Osteocyte (in vitro differentiated cells): ENCODE measurements around the gene HIBADH. TPM values are rescaled to one million over a fixed set of nuclear protein-coding genes. Genes with fewer than 3 reads are reported as not detected.

Experiments
- DNase-seq: peaks from one replicate; pipeline ENCODE4 v3.0.0; 2021; ENCODE audit warnings: mixed read lengths; ENCODE audit not compliant: unreplicated experiment; ENCODE audit errors: extremely low spot score
- H3K27ac Mint-ChIP-seq: one replicate; pipeline ENCODE4 v1.8.0; 2021; ENCODE audit warnings: mild to moderate bottlenecking, mixed read lengths; ENCODE audit not compliant: unreplicated experiment
- H3K27me3 Mint-ChIP-seq: one replicate; pipeline ENCODE4 v1.8.0; 2021; ENCODE audit warnings: mixed read lengths; ENCODE audit not compliant: unreplicated experiment
- H3K36me3 Mint-ChIP-seq: one replicate; pipeline ENCODE4 v1.8.0; 2021; ENCODE audit warnings: mixed read lengths; ENCODE audit not compliant: unreplicated experiment
- H3K4me1 Mint-ChIP-seq: one replicate; pipeline ENCODE4 v1.8.0; 2021; ENCODE audit warnings: mixed read lengths; ENCODE audit not compliant: unreplicated experiment
- H3K4me3 Mint-ChIP-seq: one replicate; pipeline ENCODE4 v1.8.0; 2021; ENCODE audit warnings: mild to moderate bottlenecking, moderate library complexity, mixed read lengths; ENCODE audit not compliant: unreplicated experiment
- H3K9me3 Mint-ChIP-seq: one replicate; pipeline ENCODE4 v1.8.0; 2021; ENCODE audit warnings: mixed read lengths; ENCODE audit not compliant: unreplicated experiment
- CTCF ChIP-seq: fragments of 200-600 bp; sonication (generic); IDR thresholded peaks from 2 replicates; pipeline ENCODE4 v1.5.0; 2021; ENCODE audit warnings: antibody characterized with exemption, mild to moderate bottlenecking, moderate library complexity
- total RNA-seq: library from RNA; stranded (reverse); gene quantifications from 2 replicates; pipeline ENCODE4 v1.2.1, GENCODE V29; 2021

Gene HIBADH
- total RNA-seq, 1 donor from 2014 or later, result 31.9 TPM

DNA sequence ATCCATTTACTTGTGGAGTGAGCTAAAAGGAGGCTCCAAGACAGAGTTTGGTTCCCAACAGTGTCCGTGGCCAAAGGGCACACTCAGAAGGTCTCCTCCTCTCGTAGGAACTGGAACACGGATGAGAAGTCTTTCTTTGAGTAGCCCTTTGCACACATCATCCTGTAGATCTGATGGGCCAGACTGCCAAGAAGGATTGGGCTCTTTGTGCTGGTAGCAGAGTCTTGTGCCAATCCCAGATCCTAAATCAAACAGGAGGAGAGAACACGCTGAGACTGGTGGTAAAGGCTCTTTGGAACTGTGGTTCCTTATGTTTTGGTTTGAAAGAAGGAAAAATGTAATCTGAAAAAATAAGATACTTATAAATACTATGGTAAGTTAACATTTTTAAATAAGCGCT is 136.6 kb downstream of the HIBADH start:
- H3K27ac Mint-ChIP-seq, result no peak overlapping the region
- DNase-seq, result no peak
- H3K27me3 Mint-ChIP-seq, result no peaks in the 10 kb centered on the region
- no peak overlapping the region for H3K4me3 Mint-ChIP-seq
- TF ChIP-seq CTCF, result no peak
- peaks cover 51% of the 10 kb centered on the region for H3K36me3 Mint-ChIP-seq
- H3K9me3 Mint-ChIP-seq, result peaks cover 20% of the 10 kb centered on the region
- H3K4me1 Mint-ChIP-seq, result no peaks in the 10 kb centered on the region

GRCh38 chr7:27523321-27523720 is 139.4 kb downstream of the HIBADH start:
- Mint-ChIP-seq H3K4me3 (no peak overlapping the region), H3K27ac (no peak overlapping the region), H3K27me3 (no peaks in the 10 kb centered on the region), H3K9me3 (peaks cover 8% of the 10 kb centered on the region), H3K4me1 (no peaks in the 10 kb centered on the region), H3K36me3 (peaks cover 29% of the 10 kb centered on the region)
- no peak for TF ChIP-seq CTCF
- DNase-seq, result no peak

DNA sequence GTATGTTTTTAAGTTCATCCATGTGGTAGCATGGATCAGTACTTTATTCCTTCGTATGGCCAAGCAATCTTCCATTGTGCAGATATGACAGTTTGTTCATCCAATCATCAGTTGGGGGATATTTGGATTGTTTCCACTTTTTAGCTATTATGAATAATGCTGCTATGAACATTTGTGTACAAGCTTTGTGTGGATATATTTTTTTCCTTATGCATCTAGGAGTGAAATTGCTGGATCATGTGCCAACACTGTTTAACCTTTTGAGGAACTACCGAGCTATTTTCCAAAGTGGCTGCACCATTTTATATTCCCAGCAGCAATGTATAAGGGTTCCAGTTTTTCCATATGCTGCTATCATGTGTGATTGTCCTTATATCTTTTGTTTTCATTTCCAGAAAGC is 140.1 kb downstream of the HIBADH start:
- no peak for DNase-seq
- Mint-ChIP-seq H3K27me3 (no peaks in the 10 kb centered on the region), H3K9me3 (peaks cover 5% of the 10 kb centered on the region), H3K36me3 (peaks cover 25% of the 10 kb centered on the region), H3K4me1 (no peaks in the 10 kb centered on the region), H3K4me3 (no peak overlapping the region), H3K27ac (no peak overlapping the region)
- TF ChIP-seq CTCF, result no peak

GRCh38 chr7:27520815-27521790 is 141.6 kb downstream of the HIBADH start:
- no peaks in the 10 kb centered on the region for H3K27me3 Mint-ChIP-seq
- no peak overlapping the region for H3K27ac Mint-ChIP-seq
- peaks cover 17% of the 10 kb centered on the region for H3K36me3 Mint-ChIP-seq
- no peaks in the 10 kb centered on the region for H3K4me1 Mint-ChIP-seq
- H3K9me3 Mint-ChIP-seq, result peaks cover 5% of the 10 kb centered on the region
- DNase-seq, result no peak
- no peak overlapping the region for H3K4me3 Mint-ChIP-seq
- TF ChIP-seq CTCF, result no peak

GRCh38 chr7:27519793-27520469 is 142.8 kb downstream of the HIBADH start:
- DNase-seq, result no peak
- H3K27ac Mint-ChIP-seq, result no peak overlapping the region
- no peaks in the 10 kb centered on the region for H3K4me1 Mint-ChIP-seq
- peaks cover 9% of the 10 kb centered on the region for H3K36me3 Mint-ChIP-seq
- no peak overlapping the region for H3K4me3 Mint-ChIP-seq
- no peaks in the 10 kb centered on the region for H3K27me3 Mint-ChIP-seq
- TF ChIP-seq CTCF, result no peak
- peaks cover 5% of the 10 kb centered on the region for H3K9me3 Mint-ChIP-seq
